H9 (cell line): ENCODE results near the gene PDE2A. TPM values are rescaled to one million over a fixed set of nuclear protein-coding genes. Genes with fewer than 3 reads are reported as not detected.

ENCODE experiments used
- DNase-seq: peaks from one replicate; pipeline ENCODE4 v3.0.0-alpha.2; 2017
- H2AFZ ChIP-seq: one replicate; pipeline ENCODE4 v1.6.1; 2013; ENCODE audit warnings: mild to moderate bottlenecking, low read length, control low read depth, moderate library complexity
- H2AK5ac ChIP-seq: 2 replicates; pipeline ENCODE4 v1.6.1; 2013; ENCODE audit warnings: low read length, control low read depth, mixed read lengths; ENCODE audit not compliant: insufficient read length
- H2BK120ac ChIP-seq: one replicate; pipeline ENCODE4 v1.6.1; 2013; ENCODE audit warnings: low read depth, mild to moderate bottlenecking, low read length, control low read depth, inconsistent platforms; ENCODE audit not compliant: poor library complexity, severe bottlenecking
- H2BK12ac ChIP-seq: 2 replicates; pipeline ENCODE4 v1.6.1; 2013; ENCODE audit warnings: low read length, control low read depth, mixed read lengths, low read depth; ENCODE audit not compliant: insufficient read length
- H2BK15ac ChIP-seq: 2 replicates; pipeline ENCODE4 v1.6.1; 2013; ENCODE audit warnings: low read depth, low read length, control low read depth
- H2BK20ac ChIP-seq: one replicate; pipeline ENCODE4 v1.6.1; 2013; ENCODE audit warnings: low read depth, mild to moderate bottlenecking, low read length, control low read depth, inconsistent platforms; ENCODE audit not compliant: poor library complexity, severe bottlenecking
- H2BK5ac ChIP-seq: 2 replicates; pipeline ENCODE4 v1.6.1; 2013; ENCODE audit warnings: low read length, control low read depth, mixed read lengths; ENCODE audit not compliant: insufficient read length
- H3K14ac ChIP-seq: 2 replicates; pipeline ENCODE4 v1.6.1; 2013; ENCODE audit warnings: low read length, control low read depth; ENCODE audit not compliant: insufficient read depth
- H3K18ac ChIP-seq: 2 replicates; pipeline ENCODE4 v1.6.1; 2013; ENCODE audit warnings: low read depth, mild to moderate bottlenecking, mixed read lengths, low read length, control low read depth; ENCODE audit not compliant: insufficient read length
- H3K23ac ChIP-seq: 2 replicates; pipeline ENCODE4 v1.6.1; 2013; ENCODE audit warnings: low read length, control low read depth, mixed read lengths, low read depth; ENCODE audit not compliant: insufficient read length
- H3K23me2 ChIP-seq: 2 replicates; pipeline ENCODE4 v1.6.1; 2013; ENCODE audit warnings: low read depth, mild to moderate bottlenecking, mixed read lengths, low read length, control low read depth; ENCODE audit not compliant: insufficient read length, poor library complexity, severe bottlenecking
- H3K27ac ChIP-seq: 2 replicates; pipeline ENCODE4 v1.5.1; 2013; ENCODE audit warnings: low read length, control low read depth, mixed read lengths, low read depth; ENCODE audit not compliant: insufficient read length
- H3K27me3 ChIP-seq: 2 replicates; pipeline ENCODE4 v1.6.1; 2013; ENCODE audit warnings: low read length, control low read depth, inconsistent platforms; ENCODE audit not compliant: insufficient read depth
- H3K4ac ChIP-seq: 2 replicates; pipeline ENCODE4 v1.6.1; 2013; ENCODE audit warnings: low read depth, mild to moderate bottlenecking, control low read depth, inconsistent platforms, low read length, moderate library complexity
- H3K4me1 ChIP-seq: 2 replicates; pipeline ENCODE4 v1.6.1; 2013; ENCODE audit warnings: low read length, control low read depth, inconsistent platforms; ENCODE audit not compliant: insufficient read depth
- H3K4me2 ChIP-seq: 2 replicates; pipeline ENCODE4 v1.6.1; 2013; ENCODE audit warnings: low read length, control low read depth, mixed read lengths; ENCODE audit not compliant: insufficient read length, insufficient read depth
- H3K56ac ChIP-seq: 2 replicates; pipeline ENCODE4 v1.6.1; 2013; ENCODE audit warnings: low read depth, mild to moderate bottlenecking, mixed read lengths, low read length, control low read depth; ENCODE audit not compliant: insufficient read length
- H3K79me1 ChIP-seq: 2 replicates; pipeline ENCODE4 v1.6.1; 2013; ENCODE audit warnings: low read depth, mild to moderate bottlenecking, moderate library complexity, low read length, control low read depth, inconsistent platforms; ENCODE audit not compliant: insufficient read depth, poor library complexity, severe bottlenecking
- H3K79me2 ChIP-seq: 2 replicates; pipeline ENCODE4 v1.6.1; 2013; ENCODE audit warnings: low read length, control low read depth, inconsistent platforms; ENCODE audit not compliant: insufficient read depth
- H3K9ac ChIP-seq: 2 replicates; pipeline ENCODE4 v1.6.1; 2013; ENCODE audit warnings: low read length, control low read depth, mixed read lengths; ENCODE audit not compliant: insufficient read length; ENCODE audit errors: extremely low read depth
- H3K9me3 ChIP-seq: one replicate; pipeline ENCODE4 v1.6.1; 2013; ENCODE audit warnings: low read depth, low read length, inconsistent platforms; ENCODE audit not compliant: control insufficient read depth
- H3T11ph ChIP-seq: one replicate; pipeline ENCODE4 v1.6.1; 2013; ENCODE audit warnings: mild to moderate bottlenecking, low read length, control low read depth, inconsistent platforms
- H4K20me1 ChIP-seq: one replicate; pipeline ENCODE4 v1.6.1; 2013; ENCODE audit not compliant: control insufficient read depth, insufficient read length, insufficient read depth
- H4K5ac ChIP-seq: 2 replicates; pipeline ENCODE4 v1.6.1; 2013; ENCODE audit warnings: low read depth, mild to moderate bottlenecking, mixed read lengths, low read length, control low read depth; ENCODE audit not compliant: insufficient read length
- H4K8ac ChIP-seq: replicated peaks from 2 replicates; pipeline ENCODE4 v1.6.1; 2013; ENCODE audit warnings: low read length, control low read depth, mixed read lengths, low read depth; ENCODE audit not compliant: insufficient read length
- H4K91ac ChIP-seq: 2 replicates; pipeline ENCODE4 v1.6.1; 2013; ENCODE audit warnings: low read depth, mild to moderate bottlenecking, moderate library complexity, mixed read lengths, low read length, control low read depth; ENCODE audit not compliant: insufficient read length
- H3K27ac Mint-ChIP-seq, 3 experiments: 2 replicates in 2 of 3; 3 replicates in 1 of 3; pipeline ENCODE4 v1.8.0; 2020 to 2021; ENCODE audit warnings: mixed read lengths in 3 of 3, mild to moderate bottlenecking in 1 of 3, moderate library complexity in 1 of 3
- H3K27me3 Mint-ChIP-seq: 2 replicates; pipeline ENCODE4 v1.8.0; 2021; ENCODE audit warnings: low read depth, mild to moderate bottlenecking, moderate library complexity, mixed read lengths
- H3K36me3 Mint-ChIP-seq, 3 experiments: 2 replicates in 2 of 3; 3 replicates in 1 of 3; pipeline ENCODE4 v1.8.0; 2020 to 2021; ENCODE audit warnings: low read depth in 3 of 3, mixed read lengths in 3 of 3; ENCODE audit not compliant: insufficient read depth in 1 of 3
- H3K4me1 Mint-ChIP-seq, 2 experiments: 2 replicates each; pipeline ENCODE4 v1.8.0; 2020; ENCODE audit warnings: mixed read lengths in 2 of 2
- H3K4me3 Mint-ChIP-seq, 2 experiments: 2 replicates in 1 of 2; 3 replicates in 1 of 2; pipeline ENCODE4 v1.8.0; 2020 to 2021; ENCODE audit warnings: mild to moderate bottlenecking in 2 of 2, mixed read lengths in 2 of 2, moderate library complexity in 1 of 2
- H3K9me3 Mint-ChIP-seq, 2 experiments: 2 replicates in 1 of 2; 3 replicates in 1 of 2; pipeline ENCODE4 v1.8.0; 2020; ENCODE audit warnings: mild to moderate bottlenecking in 2 of 2, mixed read lengths in 2 of 2, moderate library complexity in 1 of 2
- CTCF ChIP-seq: fragments of 200-600 bp; sonication (generic); conservative IDR thresholded peaks from 3 replicates; pipeline ENCODE4 v1.8.0; 2021; ENCODE audit warnings: antibody characterized with exemption, mild to moderate bottlenecking
- WGBS: extraction: QIAGEN DNeasy Blood & Tissue Kit; methylation state at CpG from one replicate; pipeline ENCODE4 v1.1.7; 2013; ENCODE audit warnings: missing lambda C conversion rate, low lambda C conversion rate, mixed read lengths; ENCODE audit not compliant: insufficient read length; ENCODE audit errors: extremely low coverage; 5-methylcytosine and 5-hydroxymethylcytosine counted together
- total RNA-seq: library from RNA; stranded (reverse); gene quantifications from 2 replicates; pipeline ENCODE4 v1.2.1, GENCODE V29; 2021

The PDE2A gene
- total RNA-seq, 1 experiment from 2014 or later: 3.4 TPM

GRCh38 chr11:72635933-72636332, 38.3 kb downstream of the PDE2A start:
- no peak overlapping the region for H2BK12ac ChIP-seq
- Mint-ChIP-seq H3K4me1 (peaks cover 32 to 43% of the 10 kb centered on the region in 2 experiments), H3K27ac (no peak overlapping the region), H3K9me3 (0 out of 5 replicates have a peak, but pooled peaks cover 0 to 2% of the 10 kb centered on the region in 2 experiments), H3K36me3 (0 out of 7 replicates have a peak, but pooled peaks cover 0 to 1% (median 0%) of the 10 kb centered on the region in 3 experiments), H3K27me3 (peaks cover 15% of the 10 kb centered on the region), H3K4me3 (no peak overlapping the region)
- H2BK120ac ChIP-seq: no peak overlapping the region
- no peak overlapping the region for H2BK20ac ChIP-seq
- H3K27ac ChIP-seq: no peak overlapping the region
- no peak overlapping the region for H3K23ac ChIP-seq
- H3K9me3 ChIP-seq: no peaks in the 10 kb centered on the region
- WGBS: no CpG with 5 or more reads among the region's 6 CpGs
- H2BK5ac ChIP-seq: no peak overlapping the region
- no peaks in the 10 kb centered on the region for H3K23me2 ChIP-seq
- H4K5ac ChIP-seq: no peak overlapping the region
- H3K4me1 ChIP-seq: peaks cover 5% of the 10 kb centered on the region; the same call in 1 of the 2 replicates
- no peaks in the 10 kb centered on the region for H3K79me1 ChIP-seq
- peaks cover 12% of the 10 kb centered on the region; the same call in 1 of the 2 replicates for H3K27me3 ChIP-seq
- no peak overlapping the region for H3K18ac ChIP-seq
- no peak overlapping the region for H3K56ac ChIP-seq
- peak; percentile 53 for DNase-seq
- TF ChIP-seq CTCF: no peak
- no peaks in the 10 kb centered on the region for H4K20me1 ChIP-seq
- no peak overlapping the region for H3K9ac ChIP-seq
- no peak overlapping the region for H3K4me2 ChIP-seq
- H3K14ac ChIP-seq: no peak overlapping the region; the same call in 1 of the 2 replicates
- H2AFZ ChIP-seq: no peak overlapping the region
- H3K79me2 ChIP-seq: no peaks in the 10 kb centered on the region
- H2BK15ac ChIP-seq: no peak overlapping the region
- no peak overlapping the region for H2AK5ac ChIP-seq
- H3K4ac ChIP-seq: no peak overlapping the region
- no peak overlapping the region for H4K8ac ChIP-seq
- no peak overlapping the region for H3T11ph ChIP-seq
- H4K91ac ChIP-seq: no peak overlapping the region
